Measurements from ENCODE around the gene SUN2.

SUN2 gene

DNA sequence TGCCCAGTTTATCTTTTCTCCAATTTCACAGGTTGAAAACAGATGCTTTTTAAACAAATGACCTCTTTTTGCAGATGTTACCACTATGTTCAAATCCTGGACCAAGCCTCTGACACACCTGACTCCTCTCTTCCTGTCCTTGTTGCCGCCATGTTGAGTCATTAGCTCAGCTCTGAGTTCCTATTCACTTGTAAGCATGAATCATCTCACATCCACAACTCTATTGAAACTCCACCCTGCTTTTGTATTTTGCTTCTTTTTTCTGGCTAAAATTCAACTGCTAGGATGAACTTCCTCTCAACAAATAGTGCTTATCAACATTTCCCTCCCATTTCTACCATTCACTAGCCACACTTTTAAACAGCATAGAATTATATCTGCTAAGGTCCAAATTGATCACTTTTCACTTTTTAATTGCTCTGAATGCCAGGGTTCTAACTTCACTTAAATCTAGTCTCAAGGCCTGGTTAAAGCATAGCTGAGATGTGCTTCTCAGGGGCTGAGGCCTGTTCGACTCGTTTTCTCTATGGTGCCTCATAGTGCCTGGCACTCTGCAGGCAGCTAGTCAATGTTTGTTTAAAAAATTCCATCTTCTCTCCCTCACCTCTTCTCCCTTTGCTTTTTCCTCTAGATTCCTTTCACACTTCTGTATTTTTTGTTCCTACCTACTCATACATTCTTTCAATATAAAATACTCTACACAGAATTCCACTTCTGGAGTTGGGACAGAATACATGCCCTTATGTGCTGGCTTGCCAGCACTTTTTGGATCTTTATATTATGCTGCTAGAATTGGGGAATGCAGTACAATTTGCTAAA lies 59.0 kb downstream of the SUN2 start:
- Histone ChIP-seq H3K4me1 (ENCODE audit: control insufficient read depth, insufficient read depth, low read length) (peaks cover 5% of the 10 kb centered on the region), H3K27me3 (ENCODE audit: control insufficient read depth, insufficient read depth, low read length) (no peaks in the 10 kb centered on the region), H3K36me3 (ENCODE audit: control insufficient read depth, insufficient read depth, low read length) (no peaks in the 10 kb centered on the region), H3K9ac (ENCODE audit: low read depth, low read length) (no peak overlapping the region), H3K9me3 (ENCODE audit: control insufficient read depth, insufficient read depth, low read length) (no peaks in the 10 kb centered on the region), H3K4me3 (ENCODE audit: low read depth, low read length) (no peak overlapping the region)

DNA sequence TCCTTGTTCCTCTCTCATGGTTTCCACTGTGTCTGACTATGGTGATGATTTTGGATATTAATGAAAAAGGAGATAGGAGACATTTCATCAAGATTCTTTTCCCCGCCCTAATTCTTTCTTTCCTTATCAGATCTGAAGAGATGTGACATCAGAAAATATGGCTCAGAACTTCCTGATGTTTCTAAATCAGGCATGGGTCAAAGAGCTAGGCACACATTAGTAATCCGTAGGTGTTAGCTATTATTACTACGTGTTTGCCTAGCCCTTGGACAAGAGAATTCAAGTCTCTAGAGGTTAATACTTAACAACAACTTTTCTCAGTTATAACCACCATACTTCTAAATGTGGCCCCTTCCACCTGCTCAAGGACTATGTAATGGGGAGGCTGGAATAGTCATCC lies 60.9 kb downstream of the SUN2 start:
- Histone ChIP-seq H3K9ac (ENCODE audit: low read depth, low read length) (no peak overlapping the region), H3K9me3 (ENCODE audit: control insufficient read depth, insufficient read depth, low read length) (no peaks in the 10 kb centered on the region), H3K4me3 (ENCODE audit: low read depth, low read length) (no peak overlapping the region)

DNA sequence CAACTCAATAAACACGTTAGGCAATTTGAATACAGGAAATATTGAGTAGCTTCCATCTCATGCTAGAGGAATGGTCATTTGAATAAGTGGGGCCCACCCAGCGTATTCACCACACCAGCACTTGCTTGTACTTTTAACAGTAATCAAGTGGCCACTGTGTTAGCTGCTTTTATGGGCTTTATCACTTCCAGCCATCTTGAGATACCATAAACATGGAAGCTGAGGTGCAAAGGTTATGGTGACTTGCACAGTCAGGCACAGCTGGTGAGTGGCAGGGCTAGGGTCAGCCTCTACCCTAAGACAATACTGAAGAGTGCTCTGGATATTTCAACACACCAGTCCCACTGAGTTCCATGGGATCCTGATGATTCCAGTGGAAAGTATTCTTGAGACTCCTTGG lies 61.7 kb downstream of the SUN2 start:
- Histone ChIP-seq H3K36me3 (ENCODE audit: control insufficient read depth, insufficient read depth, low read length) (no peaks in the 10 kb centered on the region), H3K4me3 (ENCODE audit: low read depth, low read length) (no peak overlapping the region), H3K9me3 (ENCODE audit: control insufficient read depth, insufficient read depth, low read length) (no peaks in the 10 kb centered on the region), H3K4me1 (ENCODE audit: control insufficient read depth, insufficient read depth, low read length) (peaks cover 5% of the 10 kb centered on the region), H3K9ac (ENCODE audit: low read depth, low read length) (no peak overlapping the region), H3K27me3 (ENCODE audit: control insufficient read depth, insufficient read depth, low read length) (no peaks in the 10 kb centered on the region)

More for the DNA sequence above, 60.9 kb downstream of the SUN2 start:
- Histone ChIP-seq H3K27me3 (ENCODE audit: control insufficient read depth, insufficient read depth, low read length) (no peaks in the 10 kb centered on the region), H3K4me1 (ENCODE audit: control insufficient read depth, insufficient read depth, low read length) (peaks cover 5% of the 10 kb centered on the region), H3K36me3 (ENCODE audit: control insufficient read depth, insufficient read depth, low read length) (no peaks in the 10 kb centered on the region)

DNA sequence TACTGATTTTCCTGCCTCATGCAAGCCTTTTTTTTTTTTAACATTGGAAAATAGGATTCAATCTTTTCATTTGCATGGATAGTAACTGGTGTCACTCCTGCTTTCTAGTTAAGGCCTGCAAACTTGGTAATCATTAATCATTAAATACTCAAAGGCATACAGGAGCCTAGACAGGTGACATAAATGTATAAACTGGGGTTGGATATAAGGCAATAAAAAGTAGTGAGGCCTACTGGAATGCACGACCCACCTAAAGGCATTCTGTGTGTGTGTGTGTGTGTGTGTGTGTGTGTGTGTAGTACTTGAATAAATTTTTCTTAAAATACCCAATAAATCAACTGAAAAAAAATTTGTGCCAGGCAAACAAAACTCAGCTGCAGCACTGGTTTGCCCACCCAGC lies 66.1 kb downstream of the SUN2 start:
- H3K9me3 ChIP-seq (ENCODE audit: control insufficient read depth, insufficient read depth, low read length), result no peaks in the 10 kb centered on the region
- H3K4me3 ChIP-seq (ENCODE audit: low read depth, low read length), result no peak overlapping the region
- no peak overlapping the region for H3K9ac ChIP-seq (ENCODE audit: low read depth, low read length)
- H3K27me3 ChIP-seq (ENCODE audit: control insufficient read depth, insufficient read depth, low read length), result no peaks in the 10 kb centered on the region
- H3K4me1 ChIP-seq (ENCODE audit: control insufficient read depth, insufficient read depth, low read length), result no peaks in the 10 kb centered on the region
- peaks cover 17% of the 10 kb centered on the region for H3K36me3 ChIP-seq (ENCODE audit: control insufficient read depth, insufficient read depth, low read length)

DNA sequence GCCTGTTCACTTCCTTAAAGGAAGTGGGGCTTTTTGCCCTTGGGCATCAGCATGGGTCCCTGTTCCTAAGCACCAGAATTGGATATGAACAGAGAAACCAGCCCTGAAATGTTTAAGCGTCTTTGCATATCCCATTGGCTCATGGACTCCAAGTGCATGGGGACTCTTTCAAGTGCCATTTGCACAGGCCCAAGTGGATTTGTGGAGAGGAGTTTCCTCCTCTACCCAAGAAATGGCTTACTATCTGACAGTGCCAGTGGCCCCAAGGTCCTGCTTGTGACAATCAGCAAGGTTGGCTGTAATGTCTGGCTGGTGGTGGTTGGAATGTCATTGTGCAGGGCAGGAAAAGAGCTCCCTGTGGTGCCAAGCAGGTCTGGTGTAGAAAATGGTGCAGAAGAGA lies 70.0 kb downstream of the SUN2 start:
- no peaks in the 10 kb centered on the region for H3K4me1 ChIP-seq (ENCODE audit: control insufficient read depth, insufficient read depth, low read length)
- peaks cover 28% of the 10 kb centered on the region for H3K36me3 ChIP-seq (ENCODE audit: control insufficient read depth, insufficient read depth, low read length)
- no peak overlapping the region for H3K9ac ChIP-seq (ENCODE audit: low read depth, low read length)
- no peaks in the 10 kb centered on the region for H3K9me3 ChIP-seq (ENCODE audit: control insufficient read depth, insufficient read depth, low read length)
- no peaks in the 10 kb centered on the region for H3K27me3 ChIP-seq (ENCODE audit: control insufficient read depth, insufficient read depth, low read length)
- H3K4me3 ChIP-seq (ENCODE audit: low read depth, low read length), result no peak overlapping the region

DNA sequence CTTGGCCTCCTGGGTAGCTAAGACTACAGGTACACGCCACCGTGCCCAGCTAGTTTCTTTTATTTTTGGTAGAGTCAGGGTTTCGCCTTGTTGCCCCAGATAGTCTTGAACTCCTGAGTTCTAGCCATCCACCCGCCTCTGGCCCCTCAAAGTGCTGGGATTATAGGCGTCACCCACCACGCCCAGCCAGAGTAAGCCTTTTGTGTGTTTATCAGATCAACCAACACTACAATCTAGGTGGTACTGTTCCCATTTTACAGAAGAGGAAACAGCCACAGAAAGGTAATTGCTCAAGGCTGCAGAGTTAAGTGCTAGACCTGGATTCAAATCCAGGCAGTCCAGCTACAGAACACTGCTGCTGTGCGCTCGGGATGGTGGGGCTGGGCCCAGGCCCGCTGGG lies 70.9 kb downstream of the SUN2 start:
- peaks cover 28% of the 10 kb centered on the region for H3K36me3 ChIP-seq (ENCODE audit: control insufficient read depth, insufficient read depth, low read length)
- H3K9me3 ChIP-seq (ENCODE audit: control insufficient read depth, insufficient read depth, low read length), result no peaks in the 10 kb centered on the region
- H3K4me1 ChIP-seq (ENCODE audit: control insufficient read depth, insufficient read depth, low read length), result no peaks in the 10 kb centered on the region
- no peaks in the 10 kb centered on the region for H3K27me3 ChIP-seq (ENCODE audit: control insufficient read depth, insufficient read depth, low read length)
- H3K4me3 ChIP-seq (ENCODE audit: low read depth, low read length), result no peak overlapping the region
- H3K9ac ChIP-seq (ENCODE audit: low read depth, low read length), result no peak overlapping the region

All from iPS-15b (cell line).